H1 (cell line): ENCODE measurements around the gene SLC6A8. TPM values are rescaled to one million over a fixed set of nuclear protein-coding genes. Genes with fewer than 3 reads are reported as not detected.

Experiments
- RAD21 ChIP-seq, 2 experiments: IDR thresholded peaks in 1 of 2; conservative IDR thresholded peaks in 1 of 2; 2 replicates each; pipeline ENCODE4 v1.6.1; 2011; ENCODE audit warnings: low read depth in 2 of 2, low read length in 2 of 2, improper control_type of control experiment in 1 of 2, inconsistent platforms in 1 of 2, mild to moderate bottlenecking in 1 of 2, moderate library complexity in 1 of 2
- TAF1 ChIP-seq: IDR thresholded peaks from 2 replicates; pipeline ENCODE4 v1.6.1; 2011; ENCODE audit warnings: mild to moderate bottlenecking, low read depth, low read length
- polyA plus RNA-seq, 7 experiments: library from polyadenylated mRNA; depleted of rRNA in 3 of 7; stranded (reverse) in 5 of 7; unstranded in 2 of 7; fragments of >200 nt in 5 of 7; fragments of 200-250 nt in 2 of 7; gene quantifications; 1 replicate in 5 of 7; 2 replicates in 1 of 7; 4 replicates in 1 of 7; pipeline versions ENCODE4 v1.2.1 to v1.2.3, GENCODE V29; 2011 to 2013; ENCODE audit warnings: missing spikeins in 2 of 7, mixed read lengths in 2 of 7
- total RNA-seq: library from RNA; stranded (reverse); fragmentation: NEBNext Ultra II Directional; extraction: Animal tissue kit (Norgen Biotek cat#: 25700); gene quantifications from 2 replicates; pipeline ENCODE4 v1.2.1, GENCODE V29; 2021
- TF ChIP-seq, protein P1 (sequence below), 3 experiments: IDR thresholded peaks; 1 replicate in 2 of 3; 2 replicates in 1 of 3; pipeline versions ENCODE4 v1.5.1 to v1.6.1; 2011; ENCODE audit warnings: low read length in 3 of 3, mild to moderate bottlenecking in 3 of 3, inconsistent platforms in 2 of 3, low read depth in 1 of 3, moderate library complexity in 1 of 3; ENCODE audit not compliant: insufficient read depth in 1 of 3; ENCODE audit errors: control extremely low read depth in 1 of 3

Gene SLC6A8
- total and polyA plus RNA-seq, 2 of the 8 experiments (the other 6 are each of a cell fraction or from before 2014, with no cell fraction given): 87.7 to 94.7 TPM

DNA sequence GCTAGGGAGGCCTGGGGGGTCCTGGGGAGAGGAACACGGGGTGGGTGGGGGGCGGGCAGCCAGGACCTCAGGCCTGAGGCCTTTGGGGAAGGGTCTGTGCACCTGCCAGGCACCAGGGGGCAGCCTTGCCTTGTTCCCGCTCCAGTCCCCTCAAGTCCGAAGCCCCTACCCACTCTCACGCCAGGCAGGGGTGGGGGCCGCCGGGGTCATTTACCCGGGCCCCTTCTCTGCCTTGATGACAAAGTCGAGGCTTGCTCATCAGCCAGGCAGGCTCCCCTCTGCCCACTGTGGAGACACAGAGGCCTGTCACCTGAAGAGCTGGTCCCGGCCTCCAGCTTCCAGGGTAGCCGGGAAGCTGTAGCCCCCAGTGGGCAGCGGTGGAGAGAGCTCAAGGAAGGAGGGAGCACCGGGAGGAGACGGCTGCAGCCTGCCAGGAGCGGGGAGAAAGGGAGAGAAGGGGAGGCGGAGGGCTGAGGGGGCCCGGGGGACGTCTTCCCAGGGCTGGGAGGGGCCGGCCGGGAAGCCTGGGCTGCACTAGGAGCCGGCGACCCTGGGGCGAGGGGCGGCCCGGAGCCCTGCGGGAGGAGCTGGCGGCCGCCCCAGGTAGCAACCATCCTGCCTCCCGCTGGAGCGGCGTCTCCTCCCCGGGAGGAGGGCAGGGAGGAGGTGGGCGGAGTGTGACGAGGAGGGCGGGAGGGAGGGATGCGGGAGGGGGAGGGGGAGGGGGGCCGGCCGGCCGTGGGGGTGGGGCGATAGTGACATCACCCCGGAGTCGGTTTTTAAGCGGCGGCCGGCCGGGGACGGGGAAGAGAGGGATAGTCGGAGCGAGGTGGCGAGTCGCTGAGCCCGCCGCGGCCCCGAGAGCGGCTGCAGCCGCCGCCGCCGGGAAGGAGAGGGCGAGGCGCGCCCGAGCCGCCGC, at the start of gene SLC6A8 (continued):
- TF ChIP-seq, protein P1, sequence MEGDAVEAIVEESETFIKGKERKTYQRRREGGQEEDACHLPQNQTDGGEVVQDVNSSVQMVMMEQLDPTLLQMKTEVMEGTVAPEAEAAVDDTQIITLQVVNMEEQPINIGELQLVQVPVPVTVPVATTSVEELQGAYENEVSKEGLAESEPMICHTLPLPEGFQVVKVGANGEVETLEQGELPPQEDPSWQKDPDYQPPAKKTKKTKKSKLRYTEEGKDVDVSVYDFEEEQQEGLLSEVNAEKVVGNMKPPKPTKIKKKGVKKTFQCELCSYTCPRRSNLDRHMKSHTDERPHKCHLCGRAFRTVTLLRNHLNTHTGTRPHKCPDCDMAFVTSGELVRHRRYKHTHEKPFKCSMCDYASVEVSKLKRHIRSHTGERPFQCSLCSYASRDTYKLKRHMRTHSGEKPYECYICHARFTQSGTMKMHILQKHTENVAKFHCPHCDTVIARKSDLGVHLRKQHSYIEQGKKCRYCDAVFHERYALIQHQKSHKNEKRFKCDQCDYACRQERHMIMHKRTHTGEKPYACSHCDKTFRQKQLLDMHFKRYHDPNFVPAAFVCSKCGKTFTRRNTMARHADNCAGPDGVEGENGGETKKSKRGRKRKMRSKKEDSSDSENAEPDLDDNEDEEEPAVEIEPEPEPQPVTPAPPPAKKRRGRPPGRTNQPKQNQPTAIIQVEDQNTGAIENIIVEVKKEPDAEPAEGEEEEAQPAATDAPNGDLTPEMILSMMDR (IDR thresholded peaks at IDR 0.05; ENCODE audit: control extremely low read depth in 1 of 3, insufficient read depth in 1 of 3, low read depth in 1 of 3, low read length in 3 of 3): peak in 2 of 3 experiments; percentile 30 to 33; a peak in 3 of 4 replicates
- TF ChIP-seq RAD21 (IDR thresholded peaks at IDR 0.05 in 1 of 2, conservative IDR thresholded peaks at IDR 0.05 in 1 of 2; ENCODE audit: low read depth in 2 of 2, low read length in 2 of 2) (peak; percentile 19 to 44; a peak in 3 of 4 replicates), TAF1 (peak; percentile 75)
